CD14-positive monocyte (primary cell): ENCODE measurements around the gene TMEM150C. TPM values are rescaled to one million over a fixed set of nuclear protein-coding genes. Genes with fewer than 3 reads are reported as not detected.

ENCODE experiments used
- DNase-seq, 3 donors: peaks; one replicate each; pipeline ENCODE4 v3.0.0-alpha.2; 2011 to 2022
- H2AFZ ChIP-seq: 2 replicates; pipeline ENCODE4 v1.6.0; 2012; ENCODE audit warnings: mild to moderate bottlenecking, low read depth, low read length, inconsistent platforms; ENCODE audit not compliant: insufficient read depth, poor library complexity, severe bottlenecking
- H3K27ac ChIP-seq, 2 donors: 1 replicate in 1 of 2; 2 replicates in 1 of 2; pipeline ENCODE4 v1.5.1; 2012 to 2013; ENCODE audit warnings: low read length in 2 of 2, control low read depth in 1 of 2, inconsistent platforms in 1 of 2, low read depth in 1 of 2, mild to moderate bottlenecking in 1 of 2
- H3K27me3 ChIP-seq, 2 donors: one replicate each; pipeline versions ENCODE4 v1.6.0 to v1.6.1; 2011 to 2013; ENCODE audit warnings: low read length in 2 of 2; ENCODE audit not compliant: control insufficient read depth in 2 of 2, insufficient read depth in 2 of 2
- H3K36me3 ChIP-seq, 2 donors: replicated peaks in 1 of 2; 1 replicate in 1 of 2; 2 replicates in 1 of 2; pipeline versions ENCODE4 v1.5.1 to v1.6.1; 2012 to 2013; ENCODE audit warnings: low read length in 2 of 2, control low read depth in 1 of 2, inconsistent platforms in 1 of 2, mild to moderate bottlenecking in 1 of 2; ENCODE audit not compliant: insufficient read depth in 2 of 2, control insufficient read depth in 1 of 2
- H3K4me1 ChIP-seq, 2 donors: 1 replicate in 1 of 2; 2 replicates in 1 of 2; pipeline versions ENCODE4 v1.5.1 to v1.6.1; 2012 to 2013; ENCODE audit warnings: low read length in 2 of 2, control low read depth in 1 of 2, inconsistent platforms in 1 of 2, mild to moderate bottlenecking in 1 of 2, moderate library complexity in 1 of 2; ENCODE audit not compliant: insufficient read depth in 2 of 2, control insufficient read depth in 1 of 2
- H3K4me2 ChIP-seq: replicated peaks from 2 replicates; pipeline ENCODE3; 2012; ENCODE audit warnings: low read length, moderate library complexity, mild to moderate bottlenecking; ENCODE audit not compliant: poor library complexity, severe bottlenecking; ENCODE audit errors: extremely low read depth
- H3K4me3 ChIP-seq, 3 experiments: fragments of 200-600 bp in 1 of 3; sonication (generic) in 1 of 3; replicated peaks in 1 of 3; 1 replicate in 2 of 3; 2 replicates in 1 of 3; pipeline ENCODE4 v1.5.1; 2011 to 2013; ENCODE audit warnings: low read length in 3 of 3, mild to moderate bottlenecking in 3 of 3, control low read depth in 2 of 3, low read depth in 2 of 3, inconsistent platforms in 1 of 3, moderate library complexity in 1 of 3
- H3K79me2 ChIP-seq: 2 replicates; pipeline ENCODE4 v1.6.0; 2012; ENCODE audit warnings: mild to moderate bottlenecking, control low read depth, inconsistent platforms, low read length, moderate library complexity; ENCODE audit not compliant: insufficient read depth
- H3K9ac ChIP-seq: 2 replicates; pipeline ENCODE4 v1.6.0; 2017; ENCODE audit warnings: low read length, mild to moderate bottlenecking; ENCODE audit not compliant: insufficient read depth, poor library complexity, severe bottlenecking
- H3K9me3 ChIP-seq, 2 donors: replicated peaks in 1 of 2; 1 replicate in 1 of 2; 2 replicates in 1 of 2; pipeline versions ENCODE4 v1.5.1 to v1.6.1; 2012 to 2013; ENCODE audit warnings: low read length in 2 of 2, control low read depth in 1 of 2; ENCODE audit not compliant: control insufficient read depth in 1 of 2, insufficient read depth in 1 of 2
- H4K20me1 ChIP-seq: 2 replicates; pipeline ENCODE4 v1.6.0; 2012; ENCODE audit warnings: mild to moderate bottlenecking, low read length, control low read depth, moderate library complexity; ENCODE audit not compliant: insufficient read depth
- H3K27ac Mint-ChIP-seq, 7 donors: one replicate each; pipeline ENCODE4 v1.8.0; 2020; ENCODE audit warnings: mild to moderate bottlenecking in 7 of 7, mixed read lengths in 7 of 7, moderate library complexity in 6 of 7, inconsistent platforms in 2 of 7
- H3K27me3 Mint-ChIP-seq, 3 donors: one replicate each; pipeline ENCODE4 v1.8.0; 2021 to 2022; ENCODE audit warnings: low read depth in 3 of 3, mild to moderate bottlenecking in 3 of 3, mixed read lengths in 3 of 3, moderate library complexity in 3 of 3, inconsistent platforms in 1 of 3
- H3K36me3 Mint-ChIP-seq, 2 donors: one replicate each; pipeline ENCODE4 v1.8.0; 2020; ENCODE audit warnings: mixed read lengths in 2 of 2, inconsistent platforms in 1 of 2, mild to moderate bottlenecking in 1 of 2
- H3K4me1 Mint-ChIP-seq: one replicate; pipeline ENCODE4 v1.8.0; 2020; ENCODE audit warnings: mild to moderate bottlenecking, mixed read lengths
- H3K4me3 Mint-ChIP-seq, 2 donors: one replicate each; pipeline ENCODE4 v1.8.0; 2020; ENCODE audit warnings: mild to moderate bottlenecking in 2 of 2, mixed read lengths in 2 of 2, moderate library complexity in 1 of 2
- H3K9me3 Mint-ChIP-seq, 7 donors: one replicate each; pipeline ENCODE4 v1.8.0; 2020 to 2022; ENCODE audit warnings: mixed read lengths in 7 of 7, mild to moderate bottlenecking in 6 of 7, moderate library complexity in 6 of 7, inconsistent platforms in 2 of 7
- CTCF ChIP-seq: fragments of 200-600 bp; IDR thresholded peaks from one replicate; pipeline ENCODE4 v1.8.0; 2022; ENCODE audit warnings: antibody characterized with exemption, mild to moderate bottlenecking
- WGBS: methylation state at CpG from one replicate; pipeline ENCODE4 v1.1.5; 2013; ENCODE audit warnings: missing lambda C conversion rate; ENCODE audit not compliant: insufficient coverage; 5-methylcytosine and 5-hydroxymethylcytosine counted together
- intact Hi-C, 2 donors: fragments of 100-400 bp; cut with micrococcal nuclease; formaldehyde crosslinking; loops; one replicate each; pipeline versions ENCODE4 v1.15.0 to v1.15.1; 2023
- polyA plus RNA-seq, 3 donors: library from polyadenylated mRNA; depleted of rRNA in 1 of 3; unstranded in 2 of 3; stranded (reverse) in 1 of 3; fragments of 300-500 nt in 2 of 3; fragments of >200 nt in 1 of 3; fragmentation: Illumina TruSeq in 2 of 3; gene quantifications; 1 replicate in 2 of 3; 2 replicates in 1 of 3; pipeline ENCODE4 v1.2.3, GENCODE V29; 2012 to 2021

TMEM150C gene
- polyA plus RNA-seq, 3 donors = not detected

- Histone ChIP-seq H3K36me3 (peaks cover 63 to 81% of the 10 kb centered on the region in 2 donors), H2AFZ (no peak overlapping the region), H3K9me3 (no peaks in the 10 kb centered on the region), H3K4me2 (no peak overlapping the region), H3K27ac (no peak overlapping the region), H3K4me3 (no peak overlapping the region), H4K20me1 (no peaks in the 10 kb centered on the region), H3K79me2 (no peaks in the 10 kb centered on the region), H3K4me1 (no peaks in the 10 kb centered on the region), H3K27me3 (no peaks in the 10 kb centered on the region), H3K9ac (no peak overlapping the region)
- WGBS = 100% methylated on average over 1 of the region's 7 CpGs
- peaks cover 0 to 1% (median 0%) of the 10 kb centered on the region in 3 donors for H3K27me3 Mint-ChIP-seq
- H3K4me3 Mint-ChIP-seq = no peak overlapping the region
- DNase-seq = no peak
- H3K36me3 Mint-ChIP-seq = peaks cover 65 to 74% of the 10 kb centered on the region in 2 donors
- H3K4me1 Mint-ChIP-seq = no peaks in the 10 kb centered on the region
- intact Hi-C loops = no loop called here
- TF ChIP-seq CTCF = no peak
- H3K9me3 Mint-ChIP-seq = no peaks in the 10 kb centered on the region
- peak overlapping the region in 2 of 7 donors; percentile 48 to 67 for H3K27ac Mint-ChIP-seq
These were observed 104.5 kb downstream of the TMEM150C start for GRCh38 chr4:82457266-82457665.

- H3K79me2 ChIP-seq = peaks cover 5% of the 10 kb centered on the region
- peaks cover 65 to 82% of the 10 kb centered on the region in 2 donors for H3K36me3 Mint-ChIP-seq
- 100% methylated on average over 1 of the region's 7 CpGs for WGBS
These were observed 109.8 kb downstream of the TMEM150C start for GRCh38 chr4:82452026-82452425.

More at GRCh38 chr4:82452026-82452425, 109.8 kb downstream of the TMEM150C start:
- H3K36me3 ChIP-seq = peaks cover 62 to 88% of the 10 kb centered on the region in 2 donors
- Mint-ChIP-seq H3K9me3 (no peaks in the 10 kb centered on the region), H3K4me1 (peaks cover 1% of the 10 kb centered on the region), H3K4me3 (no peak overlapping the region), H3K27me3 (peaks cover 0 to 1% (median 0%) of the 10 kb centered on the region in 3 donors), H3K27ac (peak overlapping the region in 2 of 7 donors; percentile 32 to 48)
- no peak overlapping the region for H2AFZ ChIP-seq
- no peaks in the 10 kb centered on the region for H4K20me1 ChIP-seq
- no peak overlapping the region for H3K4me3 ChIP-seq
- no peak overlapping the region for H3K9ac ChIP-seq
- H3K27me3 ChIP-seq = no peaks in the 10 kb centered on the region
- intact Hi-C loops = no loop called here
- H3K27ac ChIP-seq = no peak overlapping the region
- no peak for DNase-seq
- H3K4me2 ChIP-seq = no peak overlapping the region
- H3K9me3 ChIP-seq = no peaks in the 10 kb centered on the region
- TF ChIP-seq CTCF = no peak
- no peaks in the 10 kb centered on the region for H3K4me1 ChIP-seq
